Measurements from ENCODE around the gene ZNF423. TPM values are rescaled to one million over a fixed set of nuclear protein-coding genes. Genes with fewer than 3 reads are reported as not detected.
A peak's percentile ranks its signal among the peaks of the same experiment; 100 is the strongest.

ZNF423 gene
- total RNA-seq, 1 donor from 2014 or later: 10.6 TPM

GRCh38 chr16:49632086-49632794, 223.7 kb downstream of the ZNF423 start:
- Histone ChIP-seq H2AFZ (ENCODE audit: low read depth, low read length) (no peak overlapping the region), H3K27me3 (ENCODE audit: insufficient read depth, low read length) (no peaks in the 10 kb centered on the region), H3K27ac (ENCODE audit: low read depth, low read length) (no peak overlapping the region), H3K79me2 (ENCODE audit: insufficient read depth, low read length) (no peaks in the 10 kb centered on the region), H4K20me1 (ENCODE audit: insufficient read depth, low read length) (no peaks in the 10 kb centered on the region), H3K36me3 (ENCODE audit: insufficient read depth, low read length) (no peaks in the 10 kb centered on the region), H3K9me3 (ENCODE audit: insufficient read depth, low read depth, low read length) (peaks cover 10% of the 10 kb centered on the region), H3K9ac (ENCODE audit: low read length) (no peak overlapping the region), H3K4me2 (ENCODE audit: low read length) (no peak overlapping the region), H3K4me3 (ENCODE audit: insufficient read depth, low read depth, low read length) (no peak overlapping the region), H3K4me1 (ENCODE audit: insufficient read depth, low read length) (no peaks in the 10 kb centered on the region)
- TF ChIP-seq CTCF (IDR thresholded peaks at IDR 0.05; ENCODE audit: insufficient read depth, low read depth, low read length): no peak
- TF ChIP-seq EZH2 (IDR thresholded peaks at IDR 0.05; ENCODE audit: insufficient read depth, low read length): no peak
- no peak for FAIRE-seq
- H3K4me1 Mint-ChIP-seq (ENCODE audit: low read depth, unreplicated experiment): peaks cover 7% of the 10 kb centered on the region
- peaks cover under 1% of the 10 kb centered on the region for H3K9me3 Mint-ChIP-seq (ENCODE audit: unreplicated experiment)
- H3K4me3 Mint-ChIP-seq (ENCODE audit: unreplicated experiment): no peak overlapping the region
- no peaks in the 10 kb centered on the region for H3K27me3 Mint-ChIP-seq (ENCODE audit: low read depth, unreplicated experiment)
- no peak overlapping the region for H3K27ac Mint-ChIP-seq (ENCODE audit: unreplicated experiment)
- H3K36me3 Mint-ChIP-seq (ENCODE audit: low read depth, unreplicated experiment): peaks cover 18% of the 10 kb centered on the region
- no peak for DNase-seq (ENCODE audit: low read depth)

GRCh38 chr16:49631187-49632041, 224.5 kb downstream of the ZNF423 start:
- H3K4me2 ChIP-seq (ENCODE audit: low read length): no peak overlapping the region
- no peak for FAIRE-seq

More at GRCh38 chr16:49631187-49632041, 224.5 kb downstream of the ZNF423 start:
- no peak for TF ChIP-seq CTCF (IDR thresholded peaks at IDR 0.05; ENCODE audit: insufficient read depth, low read depth, low read length)
- Mint-ChIP-seq H3K27ac (ENCODE audit: unreplicated experiment) (no peak overlapping the region), H3K4me3 (ENCODE audit: unreplicated experiment) (no peak overlapping the region), H3K9me3 (ENCODE audit: unreplicated experiment) (no peaks in the 10 kb centered on the region), H3K27me3 (ENCODE audit: low read depth, unreplicated experiment) (no peaks in the 10 kb centered on the region), H3K36me3 (ENCODE audit: low read depth, unreplicated experiment) (peaks cover 10% of the 10 kb centered on the region), H3K4me1 (ENCODE audit: low read depth, unreplicated experiment) (peaks cover 7% of the 10 kb centered on the region)
- H3K4me1 ChIP-seq (ENCODE audit: insufficient read depth, low read length): no peaks in the 10 kb centered on the region
- H3K9me3 ChIP-seq (ENCODE audit: insufficient read depth, low read depth, low read length): peaks cover 10% of the 10 kb centered on the region
- no peak overlapping the region for H3K9ac ChIP-seq (ENCODE audit: low read length)
- H3K27me3 ChIP-seq (ENCODE audit: insufficient read depth, low read length): no peaks in the 10 kb centered on the region
- H3K36me3 ChIP-seq (ENCODE audit: insufficient read depth, low read length): no peaks in the 10 kb centered on the region
- H2AFZ ChIP-seq (ENCODE audit: low read depth, low read length): no peak overlapping the region
- no peak overlapping the region for H3K4me3 ChIP-seq (ENCODE audit: insufficient read depth, low read depth, low read length)
- DNase-seq (ENCODE audit: low read depth): peak; percentile 65
- H3K27ac ChIP-seq (ENCODE audit: low read depth, low read length): no peak overlapping the region
- no peaks in the 10 kb centered on the region for H3K79me2 ChIP-seq (ENCODE audit: insufficient read depth, low read length)
- H4K20me1 ChIP-seq (ENCODE audit: insufficient read depth, low read length): no peaks in the 10 kb centered on the region

All from astrocyte (in vitro differentiated cells and primary cell).